ENCODE results near the gene NUP160.
"Not testable (repeated sequence)": the region's sequence is repeated elsewhere in the genome, so short reads cannot be mapped to it uniquely, and the experiment has no call there.

Gene NUP160, protein sequence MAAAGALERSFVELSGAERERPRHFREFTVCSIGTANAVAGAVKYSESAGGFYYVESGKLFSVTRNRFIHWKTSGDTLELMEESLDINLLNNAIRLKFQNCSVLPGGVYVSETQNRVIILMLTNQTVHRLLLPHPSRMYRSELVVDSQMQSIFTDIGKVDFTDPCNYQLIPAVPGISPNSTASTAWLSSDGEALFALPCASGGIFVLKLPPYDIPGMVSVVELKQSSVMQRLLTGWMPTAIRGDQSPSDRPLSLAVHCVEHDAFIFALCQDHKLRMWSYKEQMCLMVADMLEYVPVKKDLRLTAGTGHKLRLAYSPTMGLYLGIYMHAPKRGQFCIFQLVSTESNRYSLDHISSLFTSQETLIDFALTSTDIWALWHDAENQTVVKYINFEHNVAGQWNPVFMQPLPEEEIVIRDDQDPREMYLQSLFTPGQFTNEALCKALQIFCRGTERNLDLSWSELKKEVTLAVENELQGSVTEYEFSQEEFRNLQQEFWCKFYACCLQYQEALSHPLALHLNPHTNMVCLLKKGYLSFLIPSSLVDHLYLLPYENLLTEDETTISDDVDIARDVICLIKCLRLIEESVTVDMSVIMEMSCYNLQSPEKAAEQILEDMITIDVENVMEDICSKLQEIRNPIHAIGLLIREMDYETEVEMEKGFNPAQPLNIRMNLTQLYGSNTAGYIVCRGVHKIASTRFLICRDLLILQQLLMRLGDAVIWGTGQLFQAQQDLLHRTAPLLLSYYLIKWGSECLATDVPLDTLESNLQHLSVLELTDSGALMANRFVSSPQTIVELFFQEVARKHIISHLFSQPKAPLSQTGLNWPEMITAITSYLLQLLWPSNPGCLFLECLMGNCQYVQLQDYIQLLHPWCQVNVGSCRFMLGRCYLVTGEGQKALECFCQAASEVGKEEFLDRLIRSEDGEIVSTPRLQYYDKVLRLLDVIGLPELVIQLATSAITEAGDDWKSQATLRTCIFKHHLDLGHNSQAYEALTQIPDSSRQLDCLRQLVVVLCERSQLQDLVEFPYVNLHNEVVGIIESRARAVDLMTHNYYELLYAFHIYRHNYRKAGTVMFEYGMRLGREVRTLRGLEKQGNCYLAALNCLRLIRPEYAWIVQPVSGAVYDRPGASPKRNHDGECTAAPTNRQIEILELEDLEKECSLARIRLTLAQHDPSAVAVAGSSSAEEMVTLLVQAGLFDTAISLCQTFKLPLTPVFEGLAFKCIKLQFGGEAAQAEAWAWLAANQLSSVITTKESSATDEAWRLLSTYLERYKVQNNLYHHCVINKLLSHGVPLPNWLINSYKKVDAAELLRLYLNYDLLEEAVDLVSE (N-terminal part only)

DNA sequence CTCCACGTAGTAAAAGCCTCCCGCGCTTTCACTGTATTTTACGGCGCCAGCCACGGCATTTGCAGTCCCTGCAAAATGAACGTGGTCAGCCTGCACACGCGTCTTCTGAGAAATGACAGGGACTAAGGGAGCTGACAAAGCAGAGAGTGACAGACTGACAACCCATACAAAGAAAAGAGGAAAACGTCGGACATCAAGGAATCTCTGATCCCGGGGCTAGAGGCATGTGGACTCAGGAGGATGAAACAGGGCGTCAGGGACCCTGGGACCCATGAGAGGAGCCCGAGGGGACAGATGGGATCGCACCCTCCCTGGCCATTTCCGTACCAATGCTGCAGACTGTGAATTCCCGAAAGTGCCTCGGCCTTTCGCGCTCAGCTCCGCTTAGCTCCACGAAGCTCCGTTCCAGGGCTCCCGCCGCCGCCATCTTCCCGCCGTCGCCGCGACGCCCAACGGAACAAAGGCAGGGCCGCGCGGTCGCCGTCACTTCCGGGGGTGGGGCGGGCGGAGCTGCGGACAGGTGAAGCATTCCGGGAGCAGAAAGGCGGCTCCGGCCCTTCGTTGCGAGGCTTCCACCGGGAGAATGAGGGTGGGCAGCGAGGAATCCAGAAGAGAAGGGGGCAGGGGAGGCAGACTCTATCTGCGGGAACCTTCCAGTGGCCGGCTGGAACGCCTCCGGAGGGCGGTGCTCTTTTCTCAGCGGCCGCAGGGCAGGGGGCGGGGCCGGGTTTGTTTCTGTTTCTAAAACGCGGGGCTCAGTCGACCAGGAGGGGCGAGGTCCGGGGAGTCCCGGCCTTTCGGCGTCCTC lies at the start of gene NUP160:
NUP160 (minus strand) TSS at position 459 of the 808 bp plus-strand sequence; CDS start at position 427, 32 bp downstream.
- no peak for DNase-seq (ENCODE audit: low read depth)
- H3K4me3 ChIP-seq (ENCODE audit: control insufficient read depth, low read depth, low read length): peak within 1 kb of the TSS; percentile 99
- no peak for TF ChIP-seq CTCF (conservative IDR thresholded peaks at IDR 0.05; ENCODE audit: control insufficient read depth, insufficient read depth, low read depth, low read length)

GRCh38 chr11:47896199-47896598 lies 48.0 kb upstream of the NUP160 start:
- H3K4me3 ChIP-seq (ENCODE audit: control insufficient read depth, low read depth, low read length): no peak overlapping the region
- DNase-seq (ENCODE audit: low read depth): no peak
- no peak for TF ChIP-seq CTCF (conservative IDR thresholded peaks at IDR 0.05; ENCODE audit: control insufficient read depth, insufficient read depth, low read depth, low read length)

DNA sequence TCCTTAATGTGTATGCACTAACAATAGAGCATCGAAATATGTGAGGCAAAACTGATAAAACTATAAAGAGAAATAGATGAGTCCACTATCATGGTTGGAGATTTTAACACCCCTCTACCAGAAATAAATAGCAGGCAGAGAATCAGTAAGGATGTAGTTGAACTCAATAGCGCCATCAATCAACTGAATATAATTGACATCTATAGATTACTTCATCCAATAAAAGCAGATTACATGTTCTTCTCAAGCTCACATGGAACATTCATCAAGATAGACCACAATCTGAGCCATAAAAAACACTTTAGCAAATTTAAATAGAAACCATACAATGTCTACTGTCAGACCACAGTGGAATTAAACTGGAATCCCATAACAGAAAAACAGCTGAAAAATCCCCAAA lies 46.9 kb upstream of the NUP160 start:
- no peak for TF ChIP-seq CTCF (conservative IDR thresholded peaks at IDR 0.05; ENCODE audit: control insufficient read depth, insufficient read depth, low read depth, low read length)
- no peak overlapping the region for H3K4me3 ChIP-seq (ENCODE audit: control insufficient read depth, low read depth, low read length)
- DNase-seq (ENCODE audit: low read depth): no peak

DNA sequence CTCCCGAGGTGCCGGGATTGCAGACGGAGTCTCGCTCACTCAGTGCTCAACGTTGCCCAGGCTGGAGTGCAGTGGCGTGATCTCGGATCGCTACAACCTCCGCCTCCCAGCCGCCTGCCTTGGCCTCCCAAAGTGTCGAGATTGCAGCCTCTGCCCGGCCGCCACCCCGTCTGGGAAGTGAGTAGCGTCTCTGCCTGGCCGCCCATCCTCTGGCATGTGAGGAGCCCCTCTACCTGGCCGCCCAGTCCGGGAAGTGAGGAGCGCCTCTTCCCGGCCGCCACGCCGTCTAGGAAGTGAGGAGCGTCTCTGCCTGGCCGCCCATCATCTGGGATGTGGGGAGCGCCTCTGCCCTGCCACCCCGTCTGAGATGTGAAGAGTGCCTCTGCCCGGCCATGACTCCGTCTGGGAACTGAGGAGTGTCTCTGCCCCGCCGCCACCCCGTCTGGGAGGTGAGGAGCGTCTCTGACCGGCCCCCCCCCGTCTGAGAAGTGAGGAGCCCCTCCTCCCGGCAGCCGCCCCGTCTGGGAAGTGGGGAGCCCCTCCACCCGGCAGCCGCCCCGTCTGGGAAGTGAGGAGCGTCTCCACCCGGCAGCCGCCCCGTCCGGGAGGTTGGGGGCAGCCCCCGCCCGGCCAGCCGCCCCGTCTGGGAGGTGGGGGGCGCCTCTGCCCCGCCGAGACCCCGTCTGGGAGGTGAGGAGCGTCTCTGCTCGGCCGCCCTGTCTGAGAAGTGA lies 44.6 kb upstream of the NUP160 start:
- DNase-seq (ENCODE audit: low read depth); H3K4me3 ChIP-seq (ENCODE audit: control insufficient read depth, low read depth, low read length): not testable (repeated sequence)

- no peak for DNase-seq (ENCODE audit: low read depth)
- H3K4me3 ChIP-seq (ENCODE audit: control insufficient read depth, low read depth, low read length): no peak overlapping the region
- TF ChIP-seq CTCF (conservative IDR thresholded peaks at IDR 0.05; ENCODE audit: control insufficient read depth, insufficient read depth, low read depth, low read length): no peak
These were observed 43.7 kb upstream of the NUP160 start for GRCh38 chr11:47891886-47892285.

DNA sequence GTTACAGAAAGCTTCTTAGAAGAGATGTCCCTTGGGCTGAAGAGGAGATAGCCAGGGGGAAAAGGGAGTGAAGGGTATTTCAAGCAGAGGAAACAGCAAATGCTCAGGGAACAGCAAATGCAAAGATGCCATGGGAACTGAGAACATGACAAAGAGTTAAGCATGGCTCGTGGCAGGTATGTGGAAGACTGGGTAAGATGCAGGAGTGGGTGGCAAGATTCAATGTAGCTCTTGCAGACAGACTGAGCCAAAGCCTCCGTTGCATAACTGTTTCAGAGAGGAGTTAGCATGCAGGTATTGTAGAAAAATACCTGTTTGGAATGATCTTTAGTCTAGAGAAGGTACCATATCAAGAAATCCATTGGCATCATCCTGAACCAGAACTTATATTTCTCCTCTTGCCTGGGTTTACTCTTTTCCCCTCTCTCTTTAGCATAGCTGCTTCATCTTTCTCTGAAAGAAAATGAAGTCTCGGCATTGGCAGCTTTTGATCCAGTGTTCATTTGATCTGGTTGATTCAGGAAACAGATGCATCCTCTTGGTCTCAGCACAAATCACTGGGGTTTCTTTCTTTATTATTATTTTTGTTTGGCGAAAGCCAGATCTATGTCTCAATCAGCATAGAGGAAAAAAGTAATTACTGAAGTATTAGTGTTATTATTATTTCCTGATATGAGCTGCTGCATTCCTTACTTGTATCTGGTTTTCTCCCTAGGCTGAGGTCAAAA lies 41.7 kb upstream of the NUP160 start:
- TF ChIP-seq CTCF (conservative IDR thresholded peaks at IDR 0.05; ENCODE audit: control insufficient read depth, insufficient read depth, low read depth, low read length): no peak
- DNase-seq (ENCODE audit: low read depth): no peak
- H3K4me3 ChIP-seq (ENCODE audit: control insufficient read depth, low read depth, low read length): no peak overlapping the region

All from fibroblast of mammary gland (primary cell).